Fibroblast of peridontal ligament (primary cell): ENCODE data around the gene ERFL.
"Not testable (repeated sequence)": the region's sequence is repeated elsewhere in the genome, so short reads cannot be mapped to it uniquely, and the experiment has no call there.

Experiments
- DNase-seq: peaks from one replicate; pipeline ENCODE4 v3.0.0-alpha.2; 2010; ENCODE audit errors: extremely low read depth

The ERFL gene

DNA sequence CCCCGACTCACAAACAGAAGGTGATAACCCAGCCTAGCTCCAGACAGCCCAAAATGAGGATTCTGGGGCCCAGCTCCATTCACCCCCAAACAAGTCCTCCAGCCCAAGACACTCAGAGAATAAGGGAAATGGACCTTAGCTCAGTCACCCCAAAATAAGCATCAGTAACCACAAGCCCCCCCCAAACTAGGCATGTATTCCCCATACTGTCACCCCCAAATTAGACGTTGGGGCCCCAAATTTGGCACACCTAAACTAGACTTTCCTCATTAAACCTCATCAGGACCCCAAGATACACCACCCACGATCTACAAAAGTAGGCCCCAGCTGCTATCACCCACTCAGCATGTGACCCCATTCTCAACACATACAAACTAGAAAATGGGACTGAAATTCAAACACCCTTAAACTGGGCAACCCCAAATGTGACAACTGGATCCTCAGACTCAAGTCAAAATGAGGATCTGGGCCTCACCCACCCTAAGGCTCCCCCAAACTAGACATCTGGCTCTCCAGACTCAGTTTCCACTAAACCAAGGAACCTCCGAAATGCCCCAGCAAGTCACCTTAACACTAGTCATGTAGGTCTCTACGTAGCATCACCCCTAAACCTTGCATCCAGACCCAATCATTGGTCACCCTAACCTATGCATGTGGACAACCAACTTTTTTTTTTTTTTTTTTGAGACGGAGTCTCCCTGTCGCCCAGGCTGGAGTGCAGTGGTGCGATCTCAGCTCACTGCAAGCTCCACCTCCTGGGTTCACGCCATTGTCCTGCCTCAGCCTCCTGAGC lies 13.4 kb upstream of the ERFL start:
- no peak for DNase-seq

DNA sequence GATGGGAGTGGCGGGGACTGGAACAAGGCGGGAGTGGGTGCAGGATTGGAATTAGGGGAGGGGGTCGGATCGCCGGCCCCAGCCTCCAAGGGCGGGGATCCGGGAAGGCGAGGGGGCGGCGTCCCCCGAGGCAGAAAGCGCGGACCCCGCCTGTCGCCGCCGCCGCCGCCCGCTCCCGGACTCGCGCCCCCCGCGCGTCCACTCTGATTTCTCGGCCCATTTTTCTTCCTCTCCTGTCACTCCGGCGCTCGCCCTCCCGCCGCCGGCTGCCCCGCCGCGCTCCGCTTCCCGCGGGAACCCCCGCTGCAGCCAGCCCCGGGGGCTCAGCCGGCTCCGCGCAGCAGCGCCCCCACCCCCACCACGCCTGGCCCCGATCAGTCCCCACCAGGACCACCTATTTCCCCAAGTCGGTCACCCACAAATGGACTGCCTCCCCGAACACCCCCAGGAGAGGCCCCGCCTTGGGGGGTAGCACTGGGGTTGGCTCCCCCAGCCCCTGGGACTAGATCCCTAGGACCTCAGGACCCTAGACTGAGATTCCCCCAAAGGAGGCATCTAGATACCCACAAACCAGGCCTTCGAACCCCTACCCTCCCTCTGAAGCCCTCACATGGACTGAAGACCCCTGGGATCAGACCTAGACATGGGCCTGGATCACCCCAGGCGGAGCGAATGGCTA lies 12.6 kb upstream of the ERFL start:
- no peak for DNase-seq

DNA sequence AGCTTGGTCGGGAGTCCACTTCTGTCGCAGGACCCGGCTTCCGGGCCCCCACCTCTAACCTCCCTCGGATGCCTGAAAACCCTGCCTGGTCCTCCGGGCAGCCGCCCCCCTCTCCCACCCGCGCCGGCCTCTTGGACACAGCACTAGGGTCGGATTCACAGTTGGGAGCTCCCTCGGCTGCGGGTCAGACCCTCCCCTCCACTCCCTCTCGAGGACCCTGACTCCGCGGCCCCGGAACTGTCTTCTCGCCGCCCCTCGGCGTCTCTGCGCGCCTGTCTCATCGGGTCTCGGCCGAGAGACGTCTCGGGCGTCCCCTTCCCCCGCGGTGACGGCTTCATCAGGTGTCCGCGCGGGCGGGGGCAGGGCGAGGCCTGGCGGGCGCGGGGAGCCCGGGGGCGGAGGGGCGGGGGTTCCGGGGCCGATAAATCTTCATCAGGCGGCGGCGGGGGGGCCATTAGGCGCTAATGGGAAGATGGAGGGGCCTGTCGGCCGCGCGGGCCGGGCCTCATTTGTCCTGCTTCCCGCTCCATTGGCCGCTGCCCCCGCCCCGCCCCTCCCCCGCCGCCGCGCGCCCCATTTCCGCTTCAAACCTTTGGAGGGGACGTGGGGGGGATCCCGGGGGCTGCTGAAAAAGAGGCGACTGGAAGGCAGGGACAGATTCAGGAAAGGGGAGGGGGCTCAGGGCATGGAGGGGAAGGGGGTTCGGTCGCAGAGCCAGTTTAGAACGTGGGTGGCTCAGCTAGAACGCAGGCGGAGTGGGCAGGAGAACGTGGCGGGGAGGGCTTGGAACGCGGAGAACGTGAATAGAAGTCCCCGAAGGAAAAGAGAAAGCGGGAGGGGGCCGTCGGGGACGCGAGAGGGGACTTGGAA lies 11.8 kb upstream of the ERFL start:
- no peak for DNase-seq

DNA sequence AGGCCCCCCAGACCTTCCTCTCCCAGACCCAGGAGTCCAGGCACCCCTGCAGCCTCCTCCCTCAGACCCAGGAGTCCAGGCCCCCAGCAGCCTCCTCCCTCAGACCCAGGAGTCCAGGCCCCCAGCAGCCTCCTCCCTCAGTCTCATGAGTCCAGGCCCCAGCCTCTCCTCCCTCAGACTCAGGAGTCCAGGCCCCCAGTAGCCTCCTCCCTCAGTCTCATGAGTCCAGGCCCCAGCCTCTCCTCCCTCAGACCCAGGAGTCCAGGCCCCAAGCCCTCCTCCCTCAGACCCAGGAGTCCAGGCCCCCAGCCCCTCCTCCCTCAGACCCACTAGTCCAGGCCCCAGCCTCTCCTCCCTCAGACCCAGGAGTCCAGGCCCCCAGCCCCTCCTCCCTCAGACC lies 11.0 kb upstream of the ERFL start:
- DNase-seq: not testable (repeated sequence)

DNA sequence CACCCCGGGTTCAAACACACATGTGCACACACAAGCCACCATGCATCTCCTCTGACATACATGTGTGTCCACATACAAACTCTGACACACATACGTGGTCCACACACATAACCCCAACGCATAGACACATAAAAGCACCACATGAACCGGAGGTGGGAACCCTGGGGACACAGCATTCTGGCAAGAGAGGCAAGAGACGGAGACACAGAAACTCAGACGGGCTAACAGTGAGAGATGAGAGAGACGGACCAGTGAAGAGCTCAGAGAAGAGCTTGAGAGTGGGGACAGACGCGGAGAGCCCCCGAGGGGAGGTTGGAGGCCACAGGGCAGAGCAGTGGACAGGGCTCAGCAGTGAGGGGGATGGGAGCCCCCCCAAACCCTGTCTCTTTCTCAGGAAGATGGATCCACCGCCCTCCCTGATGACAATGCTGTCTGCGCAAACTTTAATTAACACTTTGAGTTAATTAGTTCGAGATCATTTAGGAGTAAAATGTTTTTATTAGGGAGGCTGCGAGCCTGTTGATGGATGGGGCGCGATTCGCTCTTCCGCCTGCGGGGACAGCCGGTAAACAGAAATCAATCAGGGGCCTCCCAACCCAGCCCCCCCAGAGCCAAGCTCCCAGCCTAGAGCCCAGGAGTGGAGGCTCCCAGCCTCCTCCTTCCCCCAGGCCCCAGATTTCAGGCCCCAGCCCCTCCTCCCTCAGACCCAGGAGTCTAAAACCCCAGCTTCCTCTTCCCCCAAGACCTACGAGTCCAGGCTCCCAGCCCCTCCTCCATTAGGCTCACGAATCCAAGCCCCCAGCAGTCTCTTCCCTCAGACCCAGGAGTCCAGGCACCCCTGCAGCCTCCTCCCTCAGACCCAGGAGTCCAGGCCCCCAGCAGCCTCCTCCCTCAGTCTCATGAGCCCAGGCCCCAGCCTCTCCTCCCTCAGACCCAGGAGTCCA lies 9.5 kb upstream of the ERFL start:
- no peak for DNase-seq

DNA sequence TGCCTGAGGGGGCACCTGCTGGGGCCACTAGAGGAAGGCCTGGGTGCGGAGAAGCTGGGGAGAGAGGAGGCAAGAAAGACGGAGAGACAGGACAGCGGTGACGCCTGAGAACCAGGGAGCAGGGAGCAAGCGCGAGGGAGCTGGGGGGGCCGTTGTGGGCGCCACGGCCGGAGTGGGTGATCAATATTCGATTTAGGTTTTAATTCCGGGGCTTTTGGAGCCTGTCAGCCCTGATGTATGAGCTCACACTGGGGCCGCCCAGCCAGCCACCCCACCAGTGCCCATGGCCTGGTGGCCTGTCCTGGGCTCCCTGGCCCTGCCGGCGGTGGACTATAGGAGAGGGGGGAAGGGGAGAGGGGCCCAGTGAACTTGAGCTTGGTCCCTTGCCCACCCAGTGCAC lies 8.7 kb upstream of the ERFL start:
- no peak for DNase-seq

DNA sequence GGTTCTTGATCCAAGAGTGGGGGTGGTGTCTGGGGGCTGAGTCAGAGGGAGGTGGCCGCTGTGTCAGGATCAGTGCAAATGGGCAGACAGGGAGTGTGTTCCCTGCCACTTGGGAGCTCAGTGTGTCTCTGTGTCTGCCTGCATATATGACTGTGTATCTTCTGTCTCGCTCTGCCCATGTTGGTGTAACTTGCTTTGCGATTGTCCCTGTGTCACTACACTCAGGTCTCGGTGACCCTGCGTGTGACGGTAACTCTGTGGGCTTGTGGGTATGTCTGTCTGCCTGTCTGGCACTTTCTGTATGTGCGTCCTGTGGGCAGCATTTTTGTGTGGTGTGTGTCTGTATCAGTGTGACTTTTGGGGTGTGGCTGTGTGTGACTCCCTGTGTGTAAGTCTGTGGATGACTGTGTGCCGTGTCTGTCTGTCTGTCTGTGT lies 8.2 kb upstream of the ERFL start:
- DNase-seq: no peak

DNA sequence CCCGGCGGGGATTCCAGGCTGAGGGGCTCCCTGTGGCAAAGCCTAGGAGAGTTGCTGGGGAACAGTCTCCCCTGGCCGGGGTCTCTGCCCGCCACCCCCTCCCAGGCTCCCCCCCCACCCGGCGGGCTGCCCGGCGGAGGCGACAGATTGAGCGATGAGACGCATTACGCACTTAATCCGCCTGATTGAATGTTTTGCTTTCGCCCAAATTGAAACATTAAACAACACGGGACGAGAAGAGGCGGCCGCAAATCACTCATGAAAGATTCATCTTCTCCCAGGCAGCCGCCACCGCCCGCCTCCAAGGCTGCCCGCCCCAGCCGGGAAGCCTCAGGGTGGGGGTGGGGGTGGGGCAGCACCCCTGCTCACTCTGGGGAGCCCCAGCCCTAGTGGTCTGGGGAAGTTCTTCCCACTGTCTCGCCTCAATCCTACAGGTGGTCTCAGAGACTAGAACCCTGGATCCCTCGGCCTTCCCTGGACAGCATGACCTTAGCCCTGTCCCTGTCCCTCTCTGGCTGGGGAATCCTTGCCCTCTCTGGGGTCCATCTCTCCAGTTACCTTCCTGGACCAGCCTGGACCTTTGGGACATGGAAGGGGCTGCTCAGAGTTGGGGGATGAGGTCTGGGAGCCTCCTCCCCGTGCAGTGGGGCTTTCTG lies 7.6 kb upstream of the ERFL start:
- DNase-seq: no peak

DNA sequence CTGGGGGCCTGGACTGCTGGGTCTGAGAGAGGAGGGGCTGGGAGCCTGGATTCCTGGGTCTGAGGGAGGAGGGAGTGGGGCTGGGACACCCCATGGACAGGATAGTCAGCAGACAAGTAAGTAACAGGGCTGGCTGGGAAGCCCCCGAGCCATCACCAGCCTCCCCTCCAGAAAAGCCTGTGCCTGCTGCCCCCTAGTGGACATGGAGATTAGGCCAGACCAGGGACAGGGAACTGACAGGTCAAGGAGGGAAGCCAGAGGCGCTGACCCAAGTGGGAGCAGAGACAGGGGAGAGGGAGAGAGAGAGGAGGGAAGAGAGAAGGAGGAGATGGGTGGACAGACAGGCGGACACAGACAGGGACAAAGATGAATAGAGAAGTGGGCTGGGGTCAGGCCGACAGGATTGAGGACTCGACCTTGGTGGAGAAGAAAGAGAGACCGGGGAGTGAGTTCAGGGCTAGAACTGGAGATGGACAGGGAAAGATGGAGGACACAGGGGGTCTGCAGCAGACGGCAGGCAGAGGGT lies 6.7 kb upstream of the ERFL start:
- DNase-seq: peak; percentile 50

DNA sequence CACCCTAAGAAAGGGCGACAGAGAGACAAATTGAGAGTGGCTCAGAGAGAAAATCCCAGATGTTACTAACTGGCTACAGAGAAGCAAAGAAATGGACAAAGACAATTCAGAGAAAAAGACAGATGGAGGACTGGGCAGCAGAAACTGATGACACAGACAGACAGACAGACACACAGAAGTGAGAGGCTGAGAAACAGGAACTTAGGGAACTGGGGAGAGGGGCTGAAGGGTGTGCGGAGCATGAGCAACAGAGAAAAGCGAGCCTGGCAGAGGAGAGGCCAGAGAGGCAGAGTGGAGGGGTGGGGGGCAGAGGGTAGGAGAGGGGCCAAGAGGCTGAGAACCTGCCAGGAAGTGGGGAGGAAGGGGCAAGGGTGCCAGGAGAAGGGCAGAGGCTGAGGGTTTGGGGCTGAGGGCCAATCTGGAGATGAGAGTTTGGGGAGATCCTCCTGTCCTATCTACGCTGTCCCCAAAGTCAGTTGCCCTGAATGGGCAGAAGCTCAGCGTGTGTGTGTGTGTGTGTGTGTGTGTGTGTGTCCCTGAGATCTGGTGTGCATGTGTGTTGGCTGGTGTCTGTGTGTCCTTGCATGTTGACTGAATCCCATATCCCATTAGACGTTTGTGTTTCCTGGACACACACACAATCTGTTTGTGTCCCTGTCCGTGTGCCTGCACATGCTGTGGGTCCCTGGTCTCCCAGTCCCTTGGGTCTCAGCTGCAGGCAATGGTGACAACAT lies 5.6 kb upstream of the ERFL start:
- DNase-seq: no peak

DNA sequence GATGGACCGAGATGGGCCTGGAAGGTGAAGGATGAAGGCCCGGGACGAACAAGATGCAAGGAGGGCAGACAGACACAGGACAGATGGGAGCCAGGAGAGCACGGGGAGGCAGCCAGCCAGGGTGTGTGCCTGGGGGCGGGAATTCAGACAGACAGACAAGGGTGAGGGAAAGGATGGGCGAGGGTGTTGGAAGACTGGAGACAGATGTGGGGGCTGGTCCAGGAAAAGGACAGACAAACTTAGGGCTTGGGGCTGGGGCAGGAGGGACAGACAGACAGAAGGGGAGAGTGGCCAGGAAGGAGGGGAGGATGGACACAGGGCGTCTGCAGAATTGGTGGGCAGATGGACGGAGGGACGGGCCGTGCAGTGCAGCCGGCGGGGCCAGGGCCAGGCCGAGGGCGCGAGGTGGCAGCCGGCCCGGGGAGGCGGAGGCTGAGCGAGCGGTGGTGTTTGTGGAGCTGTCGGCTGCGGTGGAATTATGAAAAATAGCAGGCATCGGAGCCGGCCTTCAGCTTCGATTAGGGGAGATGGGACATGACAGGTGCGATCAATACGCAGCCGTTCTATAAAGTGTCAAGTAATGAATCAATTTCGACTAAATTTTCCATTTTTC lies 4.6 kb upstream of the ERFL start:
- no peak for DNase-seq

DNA sequence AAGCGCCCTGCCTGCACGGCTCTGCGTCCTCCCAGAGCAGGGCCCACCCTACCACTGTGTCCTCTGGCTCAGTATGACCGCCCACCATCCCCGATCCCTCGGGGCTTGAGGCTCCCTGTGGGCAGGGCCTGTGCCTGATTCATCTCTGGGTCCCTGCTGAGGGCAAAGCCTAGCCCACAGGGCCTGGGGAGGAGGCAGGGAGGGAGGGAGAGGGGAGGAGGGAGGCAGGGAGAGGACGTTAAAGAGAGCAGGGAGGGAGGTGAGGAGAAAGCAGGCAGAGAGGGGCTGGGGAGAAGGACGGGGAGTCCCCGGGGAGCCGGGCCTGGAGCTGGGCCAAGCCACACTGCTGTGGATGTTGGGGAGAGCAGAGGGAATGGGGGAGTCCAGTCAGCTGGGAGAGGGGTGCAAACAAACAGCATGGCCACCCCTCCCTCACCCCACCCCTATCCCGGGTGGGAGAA lies 4.0 kb upstream of the ERFL start:
- no peak for DNase-seq

DNA sequence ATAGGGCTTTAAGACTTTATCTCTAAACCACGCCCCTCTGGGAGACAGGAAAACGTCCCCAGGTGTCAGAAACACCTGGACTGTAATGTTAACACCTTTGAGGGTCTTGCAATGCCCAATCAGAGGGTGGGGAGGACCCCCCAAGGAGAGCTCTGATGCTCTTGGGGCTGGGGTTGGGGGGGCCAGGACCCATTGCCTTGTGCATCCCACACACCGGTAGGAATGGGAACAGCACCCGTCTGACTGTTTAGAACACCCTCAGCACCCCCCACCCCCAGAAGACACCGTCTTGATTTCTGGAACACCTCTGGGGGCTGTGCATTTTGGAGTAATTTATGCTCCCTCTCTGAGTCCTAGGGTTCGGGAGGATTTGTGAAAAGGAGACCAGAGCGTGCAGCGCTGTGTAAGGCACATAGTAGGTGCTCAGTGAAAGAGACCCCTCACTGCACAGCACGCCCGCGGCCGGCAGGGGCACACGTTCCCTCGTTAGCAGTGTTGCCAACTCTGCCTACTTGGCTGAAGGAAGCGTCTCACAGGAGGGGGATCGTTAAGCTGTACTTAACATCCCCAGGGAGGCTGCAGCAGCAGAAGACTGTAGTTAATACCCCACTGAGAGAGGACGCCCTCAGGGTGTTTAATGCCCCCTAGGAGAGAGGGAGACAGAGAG lies 2.8 kb upstream of the ERFL start:
- DNase-seq: no peak

DNA sequence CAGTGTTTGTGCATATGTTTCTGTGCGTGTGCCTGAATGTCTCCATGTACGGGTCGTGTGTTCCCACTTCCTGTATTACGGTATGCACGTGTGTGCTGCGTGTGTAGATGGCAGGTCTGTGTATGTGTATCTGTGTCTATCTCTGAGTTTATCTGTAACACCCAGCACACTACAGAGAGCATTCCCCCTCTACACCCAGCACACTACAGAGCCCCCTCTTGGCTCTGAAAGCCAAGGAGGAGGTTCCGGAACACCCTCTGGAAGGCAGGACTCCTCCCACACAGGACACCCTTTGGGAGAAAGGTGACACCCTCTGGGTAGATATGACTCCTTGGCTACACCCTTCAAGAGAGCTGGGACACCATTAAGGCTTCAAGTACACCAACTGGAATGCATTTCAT lies 2.1 kb upstream of the ERFL start:
- DNase-seq: no peak

DNA sequence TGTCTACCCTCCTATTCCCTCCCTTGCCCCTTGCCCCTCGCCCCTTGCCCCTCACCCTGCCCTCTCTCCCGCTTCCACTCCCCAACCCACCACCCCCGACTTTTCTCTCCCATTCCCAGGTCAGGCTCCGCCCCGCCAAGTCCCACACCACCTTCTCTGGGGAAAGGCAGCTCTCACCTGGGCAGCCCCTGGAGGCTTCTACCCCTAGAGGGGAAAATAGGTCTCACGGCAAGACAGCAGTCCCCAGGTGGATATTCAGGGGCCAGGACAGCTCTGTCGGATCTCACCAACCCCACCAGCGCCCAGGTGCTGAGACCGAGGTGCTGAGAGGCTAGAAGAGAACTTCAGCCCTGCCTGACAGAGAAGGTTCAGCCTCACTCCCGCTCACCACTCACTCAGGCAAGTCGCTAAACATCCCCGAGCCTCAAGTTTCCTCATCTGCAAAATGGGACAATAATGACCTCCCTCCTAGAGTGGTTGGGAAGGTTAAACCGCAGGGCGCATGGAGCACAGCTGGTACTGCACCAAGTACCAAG lies 1.4 kb upstream of the ERFL start:
- no peak for DNase-seq

DNA sequence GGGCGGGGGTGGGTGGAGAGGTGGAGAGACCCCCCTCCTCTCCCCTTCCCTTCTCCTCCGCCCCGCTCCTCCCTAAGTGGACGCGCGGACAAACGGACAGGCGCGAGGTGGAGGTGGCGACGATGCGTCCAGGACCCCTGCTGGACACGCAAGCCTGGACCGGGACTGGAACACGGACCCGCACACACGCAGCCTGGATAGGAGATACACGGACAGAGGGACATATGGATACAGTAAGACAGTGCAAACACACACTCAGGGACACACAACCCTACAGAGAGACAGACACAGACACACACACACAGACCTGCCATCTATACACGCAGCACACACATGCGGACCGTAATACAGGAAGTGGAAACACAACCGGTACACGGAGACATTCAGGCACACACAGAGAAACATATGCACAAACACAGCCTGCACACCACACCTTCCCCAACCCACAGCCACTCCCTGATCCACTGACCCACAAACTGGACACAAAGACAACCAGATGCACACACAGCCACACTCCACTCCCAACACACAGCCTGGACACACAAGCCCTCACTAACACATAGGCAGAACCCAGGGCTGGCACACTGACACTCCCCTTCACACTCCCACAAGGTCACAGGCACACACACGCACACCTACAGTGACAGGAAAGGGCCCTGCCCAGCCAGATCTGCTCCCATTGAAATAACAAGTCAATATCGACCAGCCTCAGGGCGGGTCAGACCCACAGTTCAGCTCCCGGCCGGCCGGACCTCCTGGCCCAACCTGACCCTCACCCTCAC lies 696 bp upstream of the ERFL start:
- DNase-seq: no peak

DNA sequence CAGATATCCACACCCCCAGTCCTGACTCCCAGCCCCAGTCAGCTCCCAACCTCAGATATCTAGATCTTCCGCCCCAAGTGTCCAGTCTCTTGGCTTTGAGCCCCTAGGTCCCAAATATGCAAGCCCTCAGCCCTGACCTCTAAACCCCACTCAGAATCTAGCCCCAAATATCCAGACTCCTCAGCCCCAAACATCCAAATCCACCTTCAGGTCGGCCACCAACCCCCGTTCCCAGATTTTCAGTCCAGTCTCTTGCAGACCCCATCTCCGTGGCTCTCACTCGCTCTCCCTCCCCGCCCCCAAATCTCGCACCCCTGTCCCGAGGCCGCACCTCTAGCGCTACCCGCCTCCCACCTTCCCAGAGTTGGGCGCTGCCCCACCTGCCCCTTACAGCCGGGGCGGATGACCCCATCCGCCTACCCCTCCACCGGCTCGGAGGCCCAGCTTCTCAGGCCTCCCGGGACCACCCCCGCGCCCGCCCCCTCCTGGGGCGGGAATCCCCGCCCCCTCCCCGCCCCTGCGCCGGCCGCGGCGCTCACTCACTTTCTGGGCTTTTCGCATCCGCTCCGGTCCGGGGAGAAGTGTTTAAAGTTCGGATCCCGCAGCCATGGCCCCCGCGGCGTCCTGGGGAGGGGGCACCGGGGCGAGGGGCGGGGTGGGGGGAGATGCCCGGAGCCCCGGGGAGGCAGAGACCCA lies 604 bp downstream of the ERFL start:
- no peak for DNase-seq
